Activated T-cell treated with anti-CD3 and anti-CD28 coated beads for 1 hour (primary cell): ENCODE data around the gene PBX4.

Source experiments
- DNase-seq: peaks from one replicate; pipeline ENCODE4 v3.0.0-alpha.2; 2020; ENCODE audit warnings: low read depth

Gene PBX4

GRCh38 chr19:19587771-19588170 lies 30.7 kb downstream of the PBX4 start:
- DNase-seq, result no peak

DNA sequence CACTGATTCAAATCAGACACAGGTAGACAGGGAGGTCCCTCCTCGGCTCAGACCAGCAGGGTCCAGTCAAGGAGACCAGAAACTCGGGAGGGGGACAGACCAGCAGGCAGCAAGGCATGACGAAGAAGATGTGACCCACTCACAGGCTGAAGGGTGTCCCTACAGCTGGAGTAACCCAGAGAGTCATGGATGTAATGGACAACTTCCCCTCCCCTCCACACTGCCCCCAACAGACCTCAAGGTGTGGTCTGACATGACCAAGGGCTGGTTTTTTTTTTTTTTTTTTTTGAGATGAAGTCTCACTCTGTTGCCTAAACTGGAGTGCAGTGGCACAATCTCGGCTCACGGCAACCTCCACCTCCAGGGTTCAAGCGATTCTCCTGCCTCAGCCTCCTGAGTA lies 34.1 kb downstream of the PBX4 start:
- DNase-seq, result no peak

GRCh38 chr19:19582471-19582870 lies 36.0 kb downstream of the PBX4 start:
- DNase-seq, result no peak

DNA sequence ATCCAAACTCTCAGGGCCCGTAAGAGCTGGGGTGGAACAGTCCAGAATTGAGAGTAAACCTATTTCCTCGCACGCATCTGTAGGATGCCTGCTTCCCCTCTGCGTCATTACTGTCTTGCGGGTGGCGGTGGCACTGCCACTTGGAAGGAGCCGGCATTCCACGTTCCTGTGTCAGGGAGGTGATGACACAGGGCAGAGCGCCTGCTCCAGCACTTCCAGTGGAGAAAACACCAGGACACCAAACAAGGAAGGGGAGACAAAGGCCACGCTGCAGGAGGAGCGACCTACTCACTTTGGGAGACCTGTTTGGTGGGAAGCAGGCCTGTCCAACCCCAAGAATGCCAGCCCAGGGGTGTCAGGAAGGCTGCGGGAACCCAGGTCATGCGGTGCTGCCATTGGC lies 37.1 kb downstream of the PBX4 start:
- no peak for DNase-seq

DNA sequence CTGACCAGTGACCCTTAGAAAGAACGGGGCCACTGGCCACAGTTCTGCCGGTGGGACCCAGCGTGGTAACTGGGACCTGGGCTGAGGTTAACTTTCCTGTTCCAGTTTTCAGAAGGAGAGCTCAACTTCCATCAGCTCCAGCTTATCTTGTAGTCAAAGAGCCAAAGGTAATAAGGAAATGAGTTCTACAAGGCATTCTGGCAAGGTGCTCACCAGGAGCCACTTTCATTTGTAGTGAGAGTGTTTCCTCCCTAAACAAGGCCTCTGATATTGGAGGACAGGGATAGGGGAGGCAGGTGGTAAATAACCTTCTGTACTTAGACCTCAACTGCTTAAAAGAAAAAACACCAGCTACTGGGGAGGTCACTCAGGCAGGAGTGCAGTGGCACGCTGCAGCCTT lies 38.1 kb downstream of the PBX4 start:
- DNase-seq, result no peak

- no peak for DNase-seq
Measured at GRCh38 chr19:19579533-19580361, 38.7 kb downstream of the PBX4 start.

- DNase-seq, result no peak
Measured at GRCh38 chr19:19578252-19578651, 40.2 kb downstream of the PBX4 start.

GRCh38 chr19:19575411-19575810 lies 43.1 kb downstream of the PBX4 start:
- DNase-seq, result no peak

DNA sequence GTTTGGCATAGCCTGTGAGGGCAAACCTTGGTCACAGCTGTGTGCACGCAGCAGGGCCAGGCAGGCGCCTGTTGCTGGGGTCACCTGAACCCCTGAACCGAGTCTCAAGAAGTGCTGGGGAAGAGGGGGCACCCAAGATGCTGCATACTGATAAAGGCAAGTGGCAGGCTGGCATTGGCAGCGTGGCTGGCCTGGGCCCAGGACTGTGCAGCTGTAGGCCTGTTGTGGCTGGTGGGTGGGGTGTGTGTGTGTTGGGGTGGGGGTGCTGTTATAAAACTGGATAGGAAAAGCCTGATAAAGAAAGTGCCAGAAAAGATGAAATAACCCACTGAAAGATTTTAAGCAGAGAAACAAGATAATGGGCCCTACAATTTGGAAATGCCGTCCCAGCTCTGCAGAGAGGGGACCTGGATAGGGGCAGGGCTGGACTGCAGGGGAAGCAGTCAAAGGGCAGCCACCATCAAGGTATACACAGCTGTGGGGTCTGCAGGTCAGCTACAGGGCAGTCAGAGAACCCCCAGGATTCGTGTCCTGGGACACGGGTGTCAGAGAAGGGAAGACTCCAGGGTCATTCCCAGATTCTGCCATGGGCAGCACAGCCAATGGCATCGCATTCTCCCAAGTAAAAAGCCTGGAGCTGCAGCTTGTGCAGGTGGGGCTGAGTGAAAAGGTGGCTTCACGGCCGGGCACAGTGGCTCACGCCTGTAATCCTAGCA lies 47.3 kb downstream of the PBX4 start:
- DNase-seq, result no peak

DNA sequence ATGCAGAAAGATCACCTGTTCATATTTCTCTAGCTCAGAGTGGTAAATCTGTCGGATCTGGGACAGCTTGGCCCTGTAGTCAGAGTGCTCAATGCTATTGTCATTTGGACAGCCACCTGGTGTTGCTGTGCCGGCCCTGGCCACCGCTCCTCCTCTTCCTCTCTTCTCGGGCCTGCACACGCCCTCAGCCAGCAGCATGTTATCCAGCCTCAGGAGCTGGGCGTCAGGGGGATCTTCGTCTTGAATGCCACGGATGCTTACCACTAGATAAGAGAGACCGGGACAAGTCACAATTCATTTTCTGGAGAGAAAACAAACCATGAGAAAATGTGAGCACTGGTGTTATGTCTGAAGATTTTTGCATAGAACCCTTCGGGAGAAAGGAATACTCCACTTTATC lies 47.9 kb downstream of the PBX4 start:
- no peak for DNase-seq

DNA sequence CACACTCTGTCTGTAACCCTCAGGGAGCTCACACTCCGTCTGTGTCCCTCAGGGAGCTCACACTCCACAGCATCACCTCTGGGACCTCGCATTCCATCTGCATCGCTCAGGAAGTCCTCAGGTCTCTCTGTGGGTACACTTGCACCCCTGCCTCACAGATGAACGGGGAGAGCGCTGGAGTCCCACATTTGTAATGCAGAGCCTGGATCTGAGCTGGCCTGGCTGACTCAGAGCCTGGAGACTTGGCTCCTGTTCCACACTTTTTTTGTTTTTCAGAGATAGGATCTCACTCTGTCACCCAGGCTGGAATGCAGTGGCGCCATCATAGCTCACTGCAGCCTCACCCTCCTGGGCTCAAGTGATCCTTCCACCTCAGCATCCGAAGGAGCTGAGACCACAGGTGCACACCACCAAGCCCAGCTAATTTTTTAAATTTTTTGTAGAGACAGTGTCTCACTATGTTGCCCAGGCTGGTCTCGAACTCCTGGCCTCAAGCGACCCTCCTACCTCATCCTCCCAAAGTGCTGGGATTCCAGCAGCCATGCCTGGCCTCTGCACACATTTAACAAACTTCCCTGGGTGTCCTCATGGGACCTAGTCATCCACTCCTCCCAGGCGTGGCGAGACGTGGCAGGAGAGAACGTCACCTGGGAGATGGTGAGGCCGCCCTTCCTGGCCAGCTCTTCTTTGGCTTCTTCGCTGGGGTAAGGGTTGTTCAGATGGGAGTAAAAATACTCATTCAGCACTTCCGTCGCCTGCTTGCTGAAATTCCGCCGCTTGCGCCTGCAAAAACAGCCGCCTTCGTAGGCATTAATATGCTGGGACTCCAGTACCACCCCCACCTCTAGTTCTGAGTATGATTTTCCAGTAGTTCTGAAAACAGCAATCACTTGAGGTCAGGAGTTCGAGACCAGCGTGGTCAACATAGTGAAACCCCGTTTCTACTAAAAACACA lies 49.4 kb downstream of the PBX4 start:
- no peak for DNase-seq

DNA sequence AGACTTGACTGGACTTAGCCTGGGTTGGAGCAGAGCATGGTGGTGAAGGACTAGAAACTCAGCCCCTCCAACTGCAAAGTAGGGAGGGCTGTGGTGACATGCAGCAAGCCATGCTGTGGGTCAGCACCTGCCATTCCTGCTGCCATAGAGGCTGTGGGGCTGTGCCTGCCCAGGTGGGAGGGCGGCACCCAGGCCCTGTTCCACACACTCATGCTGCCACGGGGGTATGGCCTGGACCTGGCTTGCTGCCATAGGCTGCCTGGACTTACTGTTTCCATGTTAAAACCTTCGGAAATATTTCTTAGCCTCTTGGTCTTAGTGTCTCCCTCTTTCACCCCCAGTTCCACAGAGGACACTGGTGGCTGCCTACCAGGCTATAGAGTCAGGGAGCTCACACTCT lies 51.1 kb downstream of the PBX4 start:
- no peak for DNase-seq

- no peak for DNase-seq
Measured at GRCh38 chr19:19566306-19566705, 52.2 kb downstream of the PBX4 start.

GRCh38 chr19:19563348-19563848 lies 55.1 kb downstream of the PBX4 start:
- DNase-seq, result no peak

GRCh38 chr19:19562665-19563347 lies 55.7 kb downstream of the PBX4 start:
- peak; percentile 24 for DNase-seq

DNA sequence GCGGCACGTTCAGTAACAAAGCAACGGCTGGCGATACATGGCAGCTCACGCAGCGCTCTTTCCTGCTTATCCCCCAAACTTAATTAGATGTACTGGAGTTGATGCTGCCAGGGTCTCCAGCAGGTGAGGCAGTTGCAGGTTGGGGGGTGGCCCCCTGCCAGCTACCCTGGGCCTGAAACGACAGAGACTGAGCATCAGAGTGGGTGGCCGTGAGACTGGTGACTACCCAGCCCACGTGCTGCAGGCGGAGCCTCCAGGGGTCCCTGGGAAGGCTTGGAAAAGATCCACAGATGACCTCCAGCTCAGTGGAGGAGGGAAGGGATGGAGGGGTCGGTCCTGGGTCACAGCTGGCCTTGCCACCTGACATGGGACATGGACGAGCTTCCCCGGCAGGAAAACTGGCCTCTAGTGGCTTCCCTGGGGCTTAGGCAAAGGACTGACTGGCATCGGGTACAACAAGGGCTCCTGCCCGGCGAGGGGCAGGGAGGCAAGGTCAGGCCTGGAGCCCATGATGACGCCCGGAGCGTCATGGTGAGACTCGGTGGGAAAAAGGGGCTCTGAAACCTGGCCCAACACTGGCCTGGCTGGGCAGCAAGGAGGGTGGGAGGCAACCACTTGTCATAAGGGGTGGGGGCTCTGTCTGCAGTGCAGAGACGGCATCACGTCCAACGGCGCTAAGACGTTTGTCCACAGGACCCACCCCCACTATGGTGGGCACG lies 56.4 kb downstream of the PBX4 start:
- DNase-seq, result no peak

- DNase-seq, result no peak
Measured at GRCh38 chr19:19559931-19560330, 58.6 kb downstream of the PBX4 start.

- DNase-seq, result no peak
Measured at GRCh38 chr19:19558636-19559035, 59.9 kb downstream of the PBX4 start.

DNA sequence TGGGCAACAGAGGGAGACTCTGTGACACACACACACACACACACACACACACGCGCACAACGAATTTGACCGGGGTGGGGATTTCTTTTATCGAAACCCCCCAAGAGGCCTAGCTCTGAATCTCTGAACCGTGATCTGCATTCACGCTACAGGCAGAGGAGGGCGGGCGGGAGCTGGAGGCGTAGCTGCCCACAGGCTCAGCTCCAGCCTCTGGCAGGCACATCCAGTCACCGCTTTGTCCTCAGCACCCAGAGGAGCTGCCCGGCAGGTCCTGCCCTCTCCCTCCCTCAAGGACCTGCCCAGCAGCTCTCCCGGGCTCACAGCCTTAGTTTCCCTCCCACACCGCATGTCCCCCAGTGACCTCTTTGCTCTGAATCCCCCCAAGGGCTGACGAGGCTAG lies 60.4 kb downstream of the PBX4 start:
- no peak for DNase-seq

- DNase-seq, result peak; percentile 54
Measured at GRCh38 chr19:19554074-19555023, 64.1 kb downstream of the PBX4 start.
